ENCODE measurements around the gene KRABD2.

DNA sequence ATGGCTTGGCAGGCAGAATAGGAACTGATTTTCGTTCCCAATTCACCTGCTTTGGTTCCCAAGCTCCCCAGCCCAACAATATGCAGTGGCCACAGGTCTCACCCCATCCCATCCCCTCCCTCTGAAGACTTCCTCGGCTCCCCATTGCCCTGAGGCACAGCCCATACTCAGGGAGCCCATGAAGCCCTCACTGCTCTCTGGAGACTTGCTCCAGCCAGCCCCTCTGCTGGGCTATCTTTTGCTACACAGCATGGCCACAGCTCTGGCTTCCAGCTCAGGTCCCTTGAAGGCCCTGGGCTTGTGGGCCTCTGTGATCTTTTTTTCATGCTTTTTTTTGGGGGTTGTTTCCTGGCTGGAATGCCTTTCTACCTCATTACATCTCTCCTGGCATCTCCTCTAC, 29.7 kb upstream of the KRABD2 start:
- TF ChIP-seq CTCF (IDR thresholded peaks at IDR 0.05; ENCODE audit: insufficient read depth, low read depth, low read length) (no peak), EZH2 (IDR thresholded peaks at IDR 0.05; ENCODE audit: insufficient read depth, low read length) (no peak)

All from astrocyte (in vitro differentiated cells and primary cell).